Nephron progenitor cell (in vitro differentiated cells): ENCODE data around the gene FSHR.

Experiments
- DNase-seq: peaks from one replicate; pipeline ENCODE4 v3.0.0; 2021
- H3K27ac Mint-ChIP-seq: 2 replicates; pipeline ENCODE4 v1.8.0; 2021; ENCODE audit warnings: mild to moderate bottlenecking, moderate library complexity, mixed read lengths
- H3K27me3 Mint-ChIP-seq: 2 replicates; pipeline ENCODE4 v1.8.0; 2021; ENCODE audit warnings: mild to moderate bottlenecking, low read depth, mixed read lengths; ENCODE audit not compliant: poor library complexity
- H3K36me3 Mint-ChIP-seq: 2 replicates; pipeline ENCODE4 v1.8.0; 2021; ENCODE audit warnings: low read depth, mixed read lengths
- H3K4me1 Mint-ChIP-seq: 2 replicates; pipeline ENCODE4 v1.8.0; 2021; ENCODE audit warnings: mixed read lengths
- H3K4me3 Mint-ChIP-seq: 2 replicates; pipeline ENCODE4 v1.8.0; 2021; ENCODE audit warnings: mild to moderate bottlenecking, moderate library complexity, mixed read lengths
- H3K9me3 Mint-ChIP-seq: 2 replicates; pipeline ENCODE4 v1.8.0; 2021; ENCODE audit warnings: mild to moderate bottlenecking, moderate library complexity, mixed read lengths
- CTCF ChIP-seq: fragments of 200-600 bp; sonication (generic); IDR thresholded peaks from 2 replicates; pipeline ENCODE4 v1.5.0; 2021; ENCODE audit warnings: antibody characterized with exemption

The FSHR gene

GRCh38 chr2:48927355-48927754 is 227.0 kb downstream of the FSHR start:
- Mint-ChIP-seq H3K36me3 (no peaks in the 10 kb centered on the region), H3K4me1 (peaks cover 18% of the 10 kb centered on the region), H3K27me3 (peaks cover 4% of the 10 kb centered on the region), H3K4me3 (no peak overlapping the region), H3K27ac (no peak overlapping the region), H3K9me3 (peaks cover 22% of the 10 kb centered on the region)
- no peak for DNase-seq
- no peak for TF ChIP-seq CTCF

- Mint-ChIP-seq H3K27me3 (peaks cover 10% of the 10 kb centered on the region), H3K27ac (no peak overlapping the region), H3K4me1 (no peaks in the 10 kb centered on the region), H3K4me3 (no peak overlapping the region), H3K36me3 (no peaks in the 10 kb centered on the region), H3K9me3 (peaks cover 10% of the 10 kb centered on the region)
- TF ChIP-seq CTCF: no peak
- no peak for DNase-seq
Measured at GRCh38 chr2:48915884-48916283, 238.4 kb downstream of the FSHR start.

GRCh38 chr2:48915227-48915626 is 239.1 kb downstream of the FSHR start:
- no peaks in the 10 kb centered on the region for H3K36me3 Mint-ChIP-seq
- peaks cover 10% of the 10 kb centered on the region for H3K9me3 Mint-ChIP-seq
- no peak for DNase-seq
- H3K4me1 Mint-ChIP-seq: no peaks in the 10 kb centered on the region
- H3K4me3 Mint-ChIP-seq: no peak overlapping the region
- H3K27me3 Mint-ChIP-seq: peaks cover 10% of the 10 kb centered on the region
- no peak overlapping the region for H3K27ac Mint-ChIP-seq
- TF ChIP-seq CTCF: no peak

- DNase-seq: no peak
- no peak for TF ChIP-seq CTCF
- Mint-ChIP-seq H3K27me3 (peaks cover 10% of the 10 kb centered on the region), H3K4me3 (no peak overlapping the region), H3K9me3 (peaks cover 6% of the 10 kb centered on the region), H3K36me3 (no peaks in the 10 kb centered on the region), H3K27ac (no peak overlapping the region), H3K4me1 (no peaks in the 10 kb centered on the region)
Measured at GRCh38 chr2:48914477-48915089, 239.7 kb downstream of the FSHR start.
